HG03064 (cell line): ENCODE measurements around the gene SIRT3.

Experiments used
- ATAC-seq: cut with Tn5 transposase; IDR thresholded peaks from one replicate; pipeline ENCODE4 v1.9.1; 2021; ENCODE audit warnings: low read depth; ENCODE audit not compliant: unreplicated experiment

The SIRT3 gene

GRCh38 chr11:235997-236773 lies at the start of gene SIRT3:
Gene SIRT3, minus strand, starts transcription at chr11:236342. Its CDS starts 14 bp downstream, at chr11:236328.
- peak; percentile 73 for ATAC-seq

GRCh38 chr11:285894-286220 lies 49.7 kb upstream of the SIRT3 start:
- no peak for ATAC-seq

GRCh38 chr11:285021-285893 lies 49.1 kb upstream of the SIRT3 start:
- ATAC-seq, result no peak

GRCh38 chr11:284105-285020 lies 48.2 kb upstream of the SIRT3 start:
- ATAC-seq, result no peak

GRCh38 chr11:283405-284104 lies 47.4 kb upstream of the SIRT3 start:
- no peak for ATAC-seq

- ATAC-seq, result no peak
Measured at GRCh38 chr11:282630-283360, 46.7 kb upstream of the SIRT3 start.

- ATAC-seq, result no peak
Measured at GRCh38 chr11:282171-282570, 46.0 kb upstream of the SIRT3 start.

- ATAC-seq, result no peak
Measured at GRCh38 chr11:281486-282161, 45.5 kb upstream of the SIRT3 start.

GRCh38 chr11:280706-281485 lies 44.8 kb upstream of the SIRT3 start:
- no peak for ATAC-seq

- no peak for ATAC-seq
Measured at GRCh38 chr11:279966-280705, 44.0 kb upstream of the SIRT3 start.

- ATAC-seq, result no peak
Measured at GRCh38 chr11:279040-279965, 43.2 kb upstream of the SIRT3 start.

- ATAC-seq, result no peak
Measured at GRCh38 chr11:278001-278951, 42.1 kb upstream of the SIRT3 start, which contains the start of gene NLRP6. Gene NLRP6, plus strand, starts transcription at chr11:278407. Its CDS starts 163 bp downstream, at chr11:278570.

- ATAC-seq, result no peak
Measured at GRCh38 chr11:276219-276618, 40.1 kb upstream of the SIRT3 start.

- no peak for ATAC-seq
Measured at GRCh38 chr11:272931-273198, 36.7 kb upstream of the SIRT3 start.

- no peak for ATAC-seq
Measured at GRCh38 chr11:272195-272930, 36.2 kb upstream of the SIRT3 start.
